ENCODE results near the gene FLT1. TPM values are rescaled to one million over a fixed set of nuclear protein-coding genes. Genes with fewer than 3 reads are reported as not detected.

Gene FLT1, protein sequence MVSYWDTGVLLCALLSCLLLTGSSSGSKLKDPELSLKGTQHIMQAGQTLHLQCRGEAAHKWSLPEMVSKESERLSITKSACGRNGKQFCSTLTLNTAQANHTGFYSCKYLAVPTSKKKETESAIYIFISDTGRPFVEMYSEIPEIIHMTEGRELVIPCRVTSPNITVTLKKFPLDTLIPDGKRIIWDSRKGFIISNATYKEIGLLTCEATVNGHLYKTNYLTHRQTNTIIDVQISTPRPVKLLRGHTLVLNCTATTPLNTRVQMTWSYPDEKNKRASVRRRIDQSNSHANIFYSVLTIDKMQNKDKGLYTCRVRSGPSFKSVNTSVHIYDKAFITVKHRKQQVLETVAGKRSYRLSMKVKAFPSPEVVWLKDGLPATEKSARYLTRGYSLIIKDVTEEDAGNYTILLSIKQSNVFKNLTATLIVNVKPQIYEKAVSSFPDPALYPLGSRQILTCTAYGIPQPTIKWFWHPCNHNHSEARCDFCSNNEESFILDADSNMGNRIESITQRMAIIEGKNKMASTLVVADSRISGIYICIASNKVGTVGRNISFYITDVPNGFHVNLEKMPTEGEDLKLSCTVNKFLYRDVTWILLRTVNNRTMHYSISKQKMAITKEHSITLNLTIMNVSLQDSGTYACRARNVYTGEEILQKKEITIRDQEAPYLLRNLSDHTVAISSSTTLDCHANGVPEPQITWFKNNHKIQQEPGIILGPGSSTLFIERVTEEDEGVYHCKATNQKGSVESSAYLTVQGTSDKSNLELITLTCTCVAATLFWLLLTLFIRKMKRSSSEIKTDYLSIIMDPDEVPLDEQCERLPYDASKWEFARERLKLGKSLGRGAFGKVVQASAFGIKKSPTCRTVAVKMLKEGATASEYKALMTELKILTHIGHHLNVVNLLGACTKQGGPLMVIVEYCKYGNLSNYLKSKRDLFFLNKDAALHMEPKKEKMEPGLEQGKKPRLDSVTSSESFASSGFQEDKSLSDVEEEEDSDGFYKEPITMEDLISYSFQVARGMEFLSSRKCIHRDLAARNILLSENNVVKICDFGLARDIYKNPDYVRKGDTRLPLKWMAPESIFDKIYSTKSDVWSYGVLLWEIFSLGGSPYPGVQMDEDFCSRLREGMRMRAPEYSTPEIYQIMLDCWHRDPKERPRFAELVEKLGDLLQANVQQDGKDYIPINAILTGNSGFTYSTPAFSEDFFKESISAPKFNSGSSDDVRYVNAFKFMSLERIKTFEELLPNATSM (N-terminal part only)
- total RNA-seq = 10 to 100 TPM; 11.1 to 37.9 (median 21.7) TPM

DNA sequence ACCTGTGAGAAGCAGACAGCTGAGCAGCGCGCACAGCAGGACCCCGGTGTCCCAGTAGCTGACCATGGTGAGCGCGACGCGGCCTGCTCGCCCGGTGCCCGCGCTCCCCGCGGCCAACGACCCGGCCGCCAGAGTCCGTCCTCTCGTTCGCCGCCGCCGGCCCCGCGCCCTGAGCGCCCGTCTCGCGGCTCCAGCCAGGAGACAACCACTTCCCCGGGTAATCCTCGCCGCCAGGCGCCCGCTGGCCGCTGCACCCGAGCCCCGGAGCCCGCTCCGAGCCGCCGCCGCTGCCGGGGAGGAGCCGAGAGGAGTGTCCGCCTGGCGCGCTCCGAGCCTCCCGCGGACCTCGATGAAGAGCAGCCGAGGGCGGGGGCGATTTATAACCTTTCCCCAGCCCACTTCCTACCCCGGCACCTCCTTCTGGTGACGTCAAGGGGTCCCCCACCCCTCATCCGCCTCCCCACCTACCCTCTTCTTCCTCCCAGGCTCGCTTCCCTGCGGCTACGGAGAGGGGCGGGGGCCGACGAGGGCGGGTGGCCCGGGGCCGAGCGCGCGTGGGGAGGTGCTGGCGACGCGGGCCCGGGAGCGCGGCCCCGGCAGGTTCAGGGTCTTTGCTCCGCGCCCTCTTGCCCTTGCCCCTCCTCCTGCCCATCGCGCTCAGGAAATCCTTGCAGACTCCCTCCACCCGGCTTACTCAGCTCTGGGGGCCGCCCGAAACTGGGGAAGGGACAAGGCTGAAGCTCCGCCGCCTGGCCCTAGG is at the start of gene FLT1:
TSS of gene FLT1 (minus strand) at position 351 of the 760 bp plus-strand sequence. CDS start at position 66, 285 bp downstream.
- H3K27me3 ChIP-seq = peaks cover 89% of the 10 kb centered on the region
- no CpG with 5 or more reads among the region's 84 CpGs for WGBS, 2 donors (ENCODE audit: low coverage in 1 of 2)

DNA sequence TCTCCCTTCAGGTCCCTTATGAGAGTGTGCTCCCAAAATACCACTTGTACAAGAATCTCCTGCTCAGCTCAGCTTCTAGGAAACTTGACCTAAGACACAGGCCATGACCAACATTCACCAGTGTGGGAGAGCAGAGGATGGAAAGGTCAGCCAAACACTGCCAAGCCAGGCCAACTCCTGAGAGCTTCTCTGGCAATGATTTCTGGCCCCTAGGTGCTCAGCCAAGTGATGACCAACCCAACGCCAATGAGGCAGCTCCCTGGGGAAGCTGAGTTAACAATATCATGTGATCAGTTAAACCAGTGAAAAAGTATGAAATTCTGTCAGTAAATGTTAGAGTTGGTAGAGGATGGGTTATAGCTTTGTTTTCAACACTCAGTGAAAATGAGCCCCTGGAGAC is 49.1 kb upstream of the FLT1 start:
- no peak for ATAC-seq
- Histone ChIP-seq H3K27ac (no peak overlapping the region), H3K4me1 (no peaks in the 10 kb centered on the region), H3K27me3 (peaks cover 27% of the 10 kb centered on the region), H3K4me3 (no peak overlapping the region), H3K9me3 (peaks cover 0 to 19% (median 0%) of the 10 kb centered on the region in 3 donors), H3K36me3 (no peaks in the 10 kb centered on the region)
- WGBS, 2 donors (ENCODE audit: low coverage in 1 of 2) = 67% methylated on average over 1 of the region's 1 CpG; no CpG with 5 or more reads in 1 of the 2 donors
- TF ChIP-seq POLR2AphosphoS5 (IDR thresholded peaks at IDR 0.05) (no peak), POLR2A (IDR thresholded peaks at IDR 0.05) (no peak), EP300 (IDR thresholded peaks at IDR 0.05) (no peak)
- TF ChIP-seq, protein P1, sequence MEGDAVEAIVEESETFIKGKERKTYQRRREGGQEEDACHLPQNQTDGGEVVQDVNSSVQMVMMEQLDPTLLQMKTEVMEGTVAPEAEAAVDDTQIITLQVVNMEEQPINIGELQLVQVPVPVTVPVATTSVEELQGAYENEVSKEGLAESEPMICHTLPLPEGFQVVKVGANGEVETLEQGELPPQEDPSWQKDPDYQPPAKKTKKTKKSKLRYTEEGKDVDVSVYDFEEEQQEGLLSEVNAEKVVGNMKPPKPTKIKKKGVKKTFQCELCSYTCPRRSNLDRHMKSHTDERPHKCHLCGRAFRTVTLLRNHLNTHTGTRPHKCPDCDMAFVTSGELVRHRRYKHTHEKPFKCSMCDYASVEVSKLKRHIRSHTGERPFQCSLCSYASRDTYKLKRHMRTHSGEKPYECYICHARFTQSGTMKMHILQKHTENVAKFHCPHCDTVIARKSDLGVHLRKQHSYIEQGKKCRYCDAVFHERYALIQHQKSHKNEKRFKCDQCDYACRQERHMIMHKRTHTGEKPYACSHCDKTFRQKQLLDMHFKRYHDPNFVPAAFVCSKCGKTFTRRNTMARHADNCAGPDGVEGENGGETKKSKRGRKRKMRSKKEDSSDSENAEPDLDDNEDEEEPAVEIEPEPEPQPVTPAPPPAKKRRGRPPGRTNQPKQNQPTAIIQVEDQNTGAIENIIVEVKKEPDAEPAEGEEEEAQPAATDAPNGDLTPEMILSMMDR (IDR thresholded peaks at IDR 0.05) = no peak

More for the DNA sequence above, at the start of gene FLT1:
- Histone ChIP-seq H3K4me3 (peak within 1 kb of the TSS; percentile 19 to 51), H3K9me3 (no peaks in the 10 kb centered on the region), H3K27ac (peak within 1 kb of the TSS in 3 of 4 donors; percentile 40 to 82 (median 55)), H3K36me3 (no peaks in the 10 kb centered on the region), H3K4me1 (peaks cover 0 to 26% (median 12%) of the 10 kb centered on the region in 3 donors)
- ATAC-seq = peak; percentile 72
- TF ChIP-seq EP300 (IDR thresholded peaks at IDR 0.05) (no peak), POLR2A (IDR thresholded peaks at IDR 0.05) (peak; percentile 52 to 56), POLR2AphosphoS5 (IDR thresholded peaks at IDR 0.05) (peak; percentile 26)
- TF ChIP-seq, protein P1 (IDR thresholded peaks at IDR 0.05) = no peak

DNA sequence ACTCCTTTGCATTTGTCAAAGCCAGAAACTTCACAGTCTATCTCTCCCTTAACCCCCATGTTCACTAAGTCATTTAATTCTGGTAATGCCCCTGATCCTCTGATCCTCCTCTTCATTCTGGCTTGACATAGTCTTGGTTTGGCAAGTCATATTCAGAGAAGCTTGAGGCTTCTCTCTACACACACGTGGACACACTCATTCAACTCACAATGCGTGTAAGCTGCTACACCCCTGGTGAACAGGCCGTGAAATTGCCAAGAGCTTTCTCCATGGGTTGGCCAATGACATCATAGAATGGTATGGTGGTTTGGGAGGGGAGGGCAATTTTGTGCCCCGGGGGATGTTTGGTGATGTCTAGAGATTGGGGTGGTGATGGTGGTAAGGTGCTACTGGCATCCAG is 47.9 kb upstream of the FLT1 start:
- Histone ChIP-seq H3K4me3 (no peak overlapping the region), H3K27me3 (peaks cover 22% of the 10 kb centered on the region), H3K9me3 (peaks cover 0 to 19% (median 0%) of the 10 kb centered on the region in 3 donors), H3K36me3 (no peaks in the 10 kb centered on the region), H3K4me1 (no peaks in the 10 kb centered on the region), H3K27ac (no peak overlapping the region)
- TF ChIP-seq, protein P1 (IDR thresholded peaks at IDR 0.05) = no peak
- TF ChIP-seq EP300 (IDR thresholded peaks at IDR 0.05) = no peak
- TF ChIP-seq POLR2A (IDR thresholded peaks at IDR 0.05) = no peak
- no peak for TF ChIP-seq POLR2AphosphoS5 (IDR thresholded peaks at IDR 0.05)
- WGBS, 2 donors (ENCODE audit: low coverage in 1 of 2) = 77 to 78% methylated on average over 2 of the region's 4 CpGs
- no peak for ATAC-seq

DNA sequence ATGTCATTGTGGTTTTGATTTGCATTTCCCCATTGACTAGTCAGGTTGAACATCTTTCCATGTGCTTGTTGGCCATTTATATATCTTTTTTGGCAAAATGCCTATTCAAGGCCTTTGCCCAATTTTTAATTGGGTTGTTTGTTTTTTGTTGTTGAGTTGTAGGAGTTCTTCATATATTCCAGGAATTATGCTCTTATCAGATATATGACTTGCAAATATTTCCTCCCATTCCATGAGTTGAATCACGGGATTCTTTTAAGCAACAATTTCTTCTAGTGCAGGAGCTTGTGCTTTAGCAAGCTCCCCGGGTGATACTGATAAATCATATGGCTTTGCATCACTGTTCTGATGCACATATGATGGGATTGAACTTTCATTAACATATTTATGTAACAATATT is 47.0 kb upstream of the FLT1 start:
- 86 to 91% methylated on average over 2 of the region's 2 CpGs for WGBS, 2 donors (ENCODE audit: low coverage in 1 of 2)
- H3K4me1 ChIP-seq = no peaks in the 10 kb centered on the region
- ATAC-seq = no peak
- no peak for TF ChIP-seq EP300 (IDR thresholded peaks at IDR 0.05)
- TF ChIP-seq, protein P1 (IDR thresholded peaks at IDR 0.05) = no peak
- H3K27me3 ChIP-seq = peaks cover 18% of the 10 kb centered on the region
- no peak overlapping the region for H3K4me3 ChIP-seq
- peaks cover 0 to 19% (median 0%) of the 10 kb centered on the region in 3 donors for H3K9me3 ChIP-seq
- H3K36me3 ChIP-seq = no peaks in the 10 kb centered on the region
- H3K27ac ChIP-seq = no peak overlapping the region
